Measurements from ENCODE around the gene NKX6-2.
"Not testable (repeated sequence)": the region's sequence is repeated elsewhere in the genome, so short reads cannot be mapped to it uniquely, and the experiment has no call there.

NKX6-2 gene

GRCh38 chr10:132793871-132794849 is 8.2 kb upstream of the NKX6-2 start:
- no peaks in the 10 kb centered on the region for H3K36me3 Mint-ChIP-seq (ENCODE audit: low read depth)
- no peak overlapping the region for H3K4me3 Mint-ChIP-seq
- no peak overlapping the region for H3K27ac Mint-ChIP-seq
- no peaks in the 10 kb centered on the region for H3K9me3 Mint-ChIP-seq
- H3K4me1 Mint-ChIP-seq (ENCODE audit: low read depth): no peaks in the 10 kb centered on the region
- H3K27me3 Mint-ChIP-seq: no peaks in the 10 kb centered on the region

GRCh38 chr10:132793213-132793612 is 7.3 kb upstream of the NKX6-2 start:
- H3K4me3 Mint-ChIP-seq: no peak overlapping the region
- no peaks in the 10 kb centered on the region for H3K36me3 Mint-ChIP-seq (ENCODE audit: low read depth)
- H3K9me3 Mint-ChIP-seq: no peaks in the 10 kb centered on the region
- no peak overlapping the region for H3K27ac Mint-ChIP-seq
- no peaks in the 10 kb centered on the region for H3K4me1 Mint-ChIP-seq (ENCODE audit: low read depth)
- H3K27me3 Mint-ChIP-seq: no peaks in the 10 kb centered on the region

- no peaks in the 10 kb centered on the region for H3K27me3 Mint-ChIP-seq
- H3K4me1 Mint-ChIP-seq (ENCODE audit: low read depth): no peaks in the 10 kb centered on the region
- H3K9me3 Mint-ChIP-seq: no peaks in the 10 kb centered on the region
- H3K36me3 Mint-ChIP-seq (ENCODE audit: low read depth): no peaks in the 10 kb centered on the region
- H3K27ac Mint-ChIP-seq: no peak overlapping the region
- H3K4me3 Mint-ChIP-seq: no peak overlapping the region
Measured at GRCh38 chr10:132792796-132793195, 6.8 kb upstream of the NKX6-2 start.

GRCh38 chr10:132792099-132792498 is 6.2 kb upstream of the NKX6-2 start:
- H3K9me3 Mint-ChIP-seq; H3K36me3 Mint-ChIP-seq (ENCODE audit: low read depth); H3K4me1 Mint-ChIP-seq (ENCODE audit: low read depth); H3K27ac Mint-ChIP-seq; H3K4me3 Mint-ChIP-seq; H3K27me3 Mint-ChIP-seq: not testable (repeated sequence)

GRCh38 chr10:132790934-132791829 is 5.2 kb upstream of the NKX6-2 start:
- Mint-ChIP-seq H3K4me1 (ENCODE audit: low read depth) (no peaks in the 10 kb centered on the region), H3K9me3 (no peaks in the 10 kb centered on the region), H3K27me3 (no peaks in the 10 kb centered on the region), H3K27ac (no peak overlapping the region), H3K4me3 (no peak overlapping the region), H3K36me3 (ENCODE audit: low read depth) (no peaks in the 10 kb centered on the region)

- Mint-ChIP-seq H3K36me3 (ENCODE audit: low read depth) (no peaks in the 10 kb centered on the region), H3K9me3 (no peaks in the 10 kb centered on the region), H3K27me3 (no peaks in the 10 kb centered on the region), H3K27ac (no peak overlapping the region), H3K4me1 (ENCODE audit: low read depth) (no peaks in the 10 kb centered on the region), H3K4me3 (no peak overlapping the region)
Measured at GRCh38 chr10:132790470-132790869, 4.5 kb upstream of the NKX6-2 start.

- H3K36me3 Mint-ChIP-seq (ENCODE audit: low read depth): no peaks in the 10 kb centered on the region
- no peaks in the 10 kb centered on the region for H3K4me1 Mint-ChIP-seq (ENCODE audit: low read depth)
- no peak overlapping the region for H3K27ac Mint-ChIP-seq
- H3K27me3 Mint-ChIP-seq: no peaks in the 10 kb centered on the region
- no peaks in the 10 kb centered on the region for H3K9me3 Mint-ChIP-seq
- H3K4me3 Mint-ChIP-seq: no peak overlapping the region
Measured at GRCh38 chr10:132789659-132790148, 3.8 kb upstream of the NKX6-2 start.

GRCh38 chr10:132788831-132789219 is 2.9 kb upstream of the NKX6-2 start:
- Mint-ChIP-seq H3K4me3 (no peak overlapping the region), H3K4me1 (ENCODE audit: low read depth) (no peaks in the 10 kb centered on the region), H3K27me3 (peaks cover under 1% of the 10 kb centered on the region), H3K9me3 (no peaks in the 10 kb centered on the region), H3K36me3 (ENCODE audit: low read depth) (peaks cover under 1% of the 10 kb centered on the region), H3K27ac (no peak overlapping the region)

GRCh38 chr10:132788180-132788830 is 2.4 kb upstream of the NKX6-2 start:
- H3K4me1 Mint-ChIP-seq (ENCODE audit: low read depth): peaks cover 3% of the 10 kb centered on the region
- no peaks in the 10 kb centered on the region for H3K9me3 Mint-ChIP-seq
- peaks cover 6% of the 10 kb centered on the region for H3K27me3 Mint-ChIP-seq
- peaks cover 6% of the 10 kb centered on the region for H3K36me3 Mint-ChIP-seq (ENCODE audit: low read depth)
- H3K4me3 Mint-ChIP-seq: no peak overlapping the region
- H3K27ac Mint-ChIP-seq: no peak overlapping the region

- peaks cover 3% of the 10 kb centered on the region for H3K4me1 Mint-ChIP-seq (ENCODE audit: low read depth)
- H3K9me3 Mint-ChIP-seq: no peaks in the 10 kb centered on the region
- peaks cover 12% of the 10 kb centered on the region for H3K27me3 Mint-ChIP-seq
- peaks cover 12% of the 10 kb centered on the region for H3K36me3 Mint-ChIP-seq (ENCODE audit: low read depth)
- no peak overlapping the region for H3K4me3 Mint-ChIP-seq
- H3K27ac Mint-ChIP-seq: no peak overlapping the region
Measured at GRCh38 chr10:132787495-132788179, 1.7 kb upstream of the NKX6-2 start.

- peaks cover 3% of the 10 kb centered on the region for H3K4me1 Mint-ChIP-seq (ENCODE audit: low read depth)
- H3K27me3 Mint-ChIP-seq: peaks cover 13% of the 10 kb centered on the region
- no peaks in the 10 kb centered on the region for H3K9me3 Mint-ChIP-seq
- peaks cover 14% of the 10 kb centered on the region for H3K36me3 Mint-ChIP-seq (ENCODE audit: low read depth)
- H3K4me3 Mint-ChIP-seq: no peak overlapping the region
- no peak overlapping the region for H3K27ac Mint-ChIP-seq
Measured at GRCh38 chr10:132786884-132787494, 1.0 kb upstream of the NKX6-2 start.

GRCh38 chr10:132786476-132786883 is 533 bp upstream of the NKX6-2 start:
- H3K27ac Mint-ChIP-seq: no peak overlapping the region
- H3K36me3 Mint-ChIP-seq (ENCODE audit: low read depth): peaks cover 18% of the 10 kb centered on the region
- H3K4me3 Mint-ChIP-seq: no peak overlapping the region
- H3K4me1 Mint-ChIP-seq (ENCODE audit: low read depth): peaks cover 3% of the 10 kb centered on the region
- H3K27me3 Mint-ChIP-seq: peaks cover 13% of the 10 kb centered on the region
- no peaks in the 10 kb centered on the region for H3K9me3 Mint-ChIP-seq

- peaks cover 13% of the 10 kb centered on the region for H3K27me3 Mint-ChIP-seq
- no peak overlapping the region for H3K4me3 Mint-ChIP-seq
- H3K36me3 Mint-ChIP-seq (ENCODE audit: low read depth): peaks cover 18% of the 10 kb centered on the region
- H3K9me3 Mint-ChIP-seq: no peaks in the 10 kb centered on the region
- H3K4me1 Mint-ChIP-seq (ENCODE audit: low read depth): peaks cover 3% of the 10 kb centered on the region
- no peak overlapping the region for H3K27ac Mint-ChIP-seq
Measured at GRCh38 chr10:132784866-132785722, 853 bp downstream of the NKX6-2 start.

Measured in stimulated activated naive CD8-positive, alpha-beta T cell treated with anti-CD3 and anti-CD28 coated beads, Interleukin-15, Interleukin-2, amounts not matched to agents 100 ng/mL and 50 ng/mL, for 24 hours (primary cell).